GM06990 (cell line): ENCODE measurements around the gene MRPL19.

ENCODE experiments used
- DNase-seq: peaks from one replicate; pipeline ENCODE4 v3.0.0-alpha.2; 2011; ENCODE audit not compliant: insufficient read length; ENCODE audit errors: extremely low read depth
- H3K27me3 ChIP-seq: replicated peaks from 2 replicates; pipeline ENCODE4 v1.6.0; 2011; ENCODE audit warnings: low read length; ENCODE audit not compliant: control insufficient read depth, insufficient read depth
- H3K36me3 ChIP-seq: 2 replicates; pipeline ENCODE4 v1.5.1; 2011; ENCODE audit warnings: low read length; ENCODE audit not compliant: control insufficient read depth, insufficient read depth
- H3K4me3 ChIP-seq: replicated peaks from 2 replicates; pipeline ENCODE4 v1.5.1; 2011; ENCODE audit warnings: low read depth, mild to moderate bottlenecking, control low read depth, low read length
- CTCF ChIP-seq: IDR thresholded peaks from 2 replicates; pipeline ENCODE4 v1.5.1; 2011; ENCODE audit warnings: low read length, control low read depth, mild to moderate bottlenecking, inconsistent platforms; ENCODE audit not compliant: insufficient read depth, poor library complexity, severe bottlenecking

Gene MRPL19

GRCh38 chr2:75736276-75736675 is 89.7 kb downstream of the MRPL19 start:
- no peak for DNase-seq
- Histone ChIP-seq H3K36me3 (no peaks in the 10 kb centered on the region), H3K4me3 (no peak overlapping the region), H3K27me3 (no peaks in the 10 kb centered on the region)
- no peak for TF ChIP-seq CTCF

GRCh38 chr2:75737961-75738360 is 91.4 kb downstream of the MRPL19 start:
- H3K36me3 ChIP-seq = no peaks in the 10 kb centered on the region
- no peaks in the 10 kb centered on the region for H3K27me3 ChIP-seq
- no peak overlapping the region for H3K4me3 ChIP-seq
- no peak for TF ChIP-seq CTCF
- DNase-seq = no peak
